Gastroesophageal sphincter (tissue), 3 donors: Measurements from ENCODE around the gene FAM193A.

Experiments used
- CTCF ChIP-seq, 4 experiments: fragments of 200-600 bp in 2 of 4; fragments of 450-650 bp in 2 of 4; sonication (generic) in 1 of 4; IDR thresholded peaks; one replicate each; pipeline ENCODE4 v1.5.1; 2017 to 2019; ENCODE audit warnings: antibody characterized with exemption in 4 of 4, mild to moderate bottlenecking in 2 of 4, moderate library complexity in 2 of 4
- EP300 ChIP-seq: sonication (generic); formaldehyde crosslinking; IDR thresholded peaks from one replicate; pipeline ENCODE4 v1.6.1; 2017; ENCODE audit warnings: antibody characterized with exemption, mild to moderate bottlenecking
- POLR2A ChIP-seq, 2 donors: fragments of 450-650 bp; IDR thresholded peaks; one replicate each; pipeline ENCODE4 v1.6.1; 2017; ENCODE audit warnings: antibody characterized with exemption in 2 of 2, mild to moderate bottlenecking in 2 of 2, moderate library complexity in 1 of 2
- POLR2AphosphoS5 ChIP-seq: sonication (generic); formaldehyde crosslinking; IDR thresholded peaks from one replicate; pipeline ENCODE4 v1.6.1; 2017; ENCODE audit warnings: antibody characterized with exemption

GRCh38 chr4:2595436-2595835 lies 59.0 kb downstream of the FAM193A start:
- TF ChIP-seq CTCF (IDR thresholded peaks at IDR 0.05): no peak
- TF ChIP-seq POLR2AphosphoS5: no peak
- TF ChIP-seq EP300: no peak
- TF ChIP-seq POLR2A (IDR thresholded peaks at IDR 0.05): no peak
